GM19025 (cell line): ENCODE measurements around the gene FGD2.

Experiments used
- ATAC-seq: cut with Tn5 transposase; IDR thresholded peaks from one replicate; pipeline ENCODE4 v1.9.1; 2021; ENCODE audit warnings: mild to moderate bottlenecking, low read depth, moderate library complexity; ENCODE audit not compliant: unreplicated experiment

FGD2 gene

DNA sequence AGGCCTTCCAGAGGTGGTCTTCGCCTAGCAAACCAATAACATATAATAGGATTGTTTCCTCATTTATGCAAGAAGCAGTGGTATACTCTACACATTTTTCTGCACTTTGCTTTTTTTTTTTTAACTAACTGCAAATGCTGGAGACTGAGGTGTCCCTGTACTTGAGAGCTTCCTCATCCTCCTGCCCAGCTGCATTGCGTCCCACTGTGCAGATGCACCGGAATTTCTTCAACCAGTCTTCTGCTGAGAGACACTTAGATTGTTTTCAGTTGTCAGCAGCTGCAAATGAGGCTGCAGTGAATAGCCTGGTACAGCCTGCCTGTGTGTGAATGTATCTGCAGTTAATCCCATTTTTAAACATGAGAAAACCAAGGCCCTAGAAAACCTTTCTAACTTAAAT, 11.5 kb downstream of the FGD2 start:
- ATAC-seq: no peak

- no peak for ATAC-seq
These were observed 12.2 kb downstream of the FGD2 start for GRCh38 chr6:37017606-37018197.

GRCh38 chr6:37018198-37019064, 13.0 kb downstream of the FGD2 start:
- peak; percentile 92 for ATAC-seq

DNA sequence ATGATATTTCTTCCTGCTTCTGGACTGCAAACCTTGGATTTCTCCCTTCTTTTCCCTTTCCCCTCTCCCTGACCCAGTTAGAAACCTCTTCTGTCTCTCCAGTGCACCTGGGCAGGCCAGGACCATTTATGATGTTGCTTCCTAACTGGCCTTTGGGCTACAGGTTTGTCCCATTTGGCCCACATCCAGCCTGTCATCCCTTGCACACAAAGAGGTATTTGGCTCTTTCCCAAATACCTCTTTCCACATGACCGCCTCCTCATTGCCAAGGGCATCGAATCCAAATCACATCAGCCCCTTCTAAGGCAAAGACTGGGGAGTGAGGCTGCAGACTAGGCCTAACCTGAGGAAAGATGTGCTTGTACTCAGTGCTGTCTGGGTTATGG, 13.6 kb downstream of the FGD2 start:
- no peak for ATAC-seq

DNA sequence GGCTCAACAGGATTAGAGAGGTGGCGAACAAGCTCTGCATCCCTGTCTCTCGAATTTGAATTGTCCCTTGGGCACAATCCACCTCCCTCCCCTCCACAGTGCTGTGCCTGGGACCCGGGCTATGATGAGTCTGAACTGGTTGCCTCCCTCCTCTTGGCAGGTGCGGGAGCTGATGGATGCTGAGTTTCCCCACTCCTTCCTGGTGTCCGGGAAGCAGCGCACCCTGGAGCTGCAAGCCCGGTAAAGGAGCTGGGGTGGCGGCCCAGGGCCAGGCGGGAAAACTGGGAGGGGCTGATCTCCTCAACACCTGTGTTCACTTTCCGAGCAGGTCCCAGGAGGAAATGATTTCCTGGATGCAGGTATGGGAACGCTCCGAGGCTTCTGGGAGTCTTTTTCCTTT, 14.9 kb downstream of the FGD2 start:
- ATAC-seq: no peak

DNA sequence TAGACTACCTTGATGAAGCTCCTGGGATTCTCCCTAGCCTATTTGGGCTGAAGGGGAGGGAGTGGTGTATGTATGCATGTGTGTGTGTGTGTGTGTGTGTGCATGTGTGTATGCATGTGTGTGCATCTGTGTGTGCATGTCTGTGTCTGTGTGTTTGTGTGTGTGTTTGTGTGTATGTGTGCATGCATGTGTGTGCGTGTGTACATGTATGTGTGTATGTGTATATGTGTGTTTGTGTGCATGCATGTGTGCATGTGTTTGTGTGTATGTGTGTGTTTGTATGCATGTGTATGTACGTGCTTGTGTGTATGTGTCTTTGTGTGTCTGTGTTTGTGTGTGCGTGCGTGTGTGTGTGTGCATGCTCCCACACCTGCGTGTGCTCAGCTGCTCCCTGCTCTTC, 15.4 kb downstream of the FGD2 start:
- no peak for ATAC-seq

- ATAC-seq: no peak
These were observed 16.1 kb downstream of the FGD2 start for GRCh38 chr6:37021356-37022129.

- no peak for ATAC-seq
These were observed 16.8 kb downstream of the FGD2 start for GRCh38 chr6:37022135-37022863.

DNA sequence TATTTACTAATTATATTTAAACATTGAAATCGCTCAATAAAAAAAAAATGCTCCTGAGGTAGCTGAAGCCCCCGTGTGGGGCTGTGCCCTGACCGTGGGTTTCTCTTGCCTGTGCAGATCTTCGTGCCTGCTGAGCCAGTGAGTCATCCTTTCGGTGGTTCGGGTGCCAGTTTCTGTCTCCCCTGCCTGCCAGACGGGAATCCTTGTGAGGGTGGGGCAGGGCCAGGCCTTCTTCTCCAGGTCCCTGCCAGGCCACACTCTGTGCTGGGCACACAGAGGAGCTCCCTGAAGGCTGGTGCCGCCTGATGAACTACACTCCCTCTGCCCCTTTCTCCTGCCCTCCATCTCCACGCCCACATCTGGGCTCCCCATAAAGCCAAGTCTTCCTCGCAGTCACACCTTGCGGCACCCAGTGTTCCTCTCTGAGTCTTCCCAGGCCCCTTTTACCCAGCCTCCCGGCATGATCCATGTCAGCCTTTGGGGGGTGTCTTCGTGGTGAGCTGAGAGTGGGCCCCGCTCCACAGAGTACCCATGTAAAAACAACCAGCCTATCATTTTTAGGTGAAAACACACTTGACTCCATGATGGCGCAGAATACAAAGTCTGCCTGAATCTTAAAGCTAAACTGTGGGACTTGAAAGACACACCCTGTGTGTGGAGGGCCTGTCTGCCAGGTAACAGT, 19.3 kb downstream of the FGD2 start:
- ATAC-seq: no peak

DNA sequence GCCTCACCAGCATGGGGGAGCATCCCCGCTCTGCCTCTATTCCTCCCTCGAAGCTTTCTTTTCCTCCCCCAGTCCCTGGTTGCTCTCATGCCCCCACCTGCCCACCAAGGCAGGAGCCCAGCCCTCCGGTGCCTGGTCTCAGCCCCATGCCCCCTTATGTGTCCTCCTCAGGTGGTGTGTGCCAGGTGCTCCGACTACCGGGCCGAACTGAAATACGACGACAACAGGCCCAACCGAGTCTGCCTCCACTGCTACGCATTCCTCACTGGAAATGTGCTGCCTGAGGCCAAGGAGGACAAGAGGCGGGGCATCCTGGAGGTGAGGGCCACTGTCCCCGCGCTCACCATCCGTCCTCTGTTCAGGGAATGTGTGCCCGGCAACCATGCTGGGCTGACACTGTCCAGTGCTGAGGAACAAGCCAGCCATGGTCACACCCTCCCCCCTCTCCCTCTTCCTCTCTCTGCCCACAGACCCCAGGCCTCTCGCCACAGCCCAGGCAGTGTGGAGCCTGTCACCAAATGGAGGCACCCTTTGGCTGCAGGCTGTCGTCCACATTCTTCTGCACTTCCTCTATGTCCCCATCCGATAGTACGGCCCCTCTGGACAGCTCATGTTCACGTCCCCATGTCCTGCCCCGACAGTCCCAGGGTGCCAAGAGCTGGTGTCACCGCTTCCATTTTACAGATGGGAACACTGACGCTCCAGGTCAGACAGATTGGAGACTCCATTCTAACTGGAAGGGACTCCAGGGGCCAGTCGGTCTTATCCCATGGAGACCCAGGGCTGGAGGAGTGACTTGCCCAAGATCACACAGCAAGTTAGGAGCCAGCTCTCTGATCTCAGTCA, 20.4 kb downstream of the FGD2 start:
- no peak for ATAC-seq

DNA sequence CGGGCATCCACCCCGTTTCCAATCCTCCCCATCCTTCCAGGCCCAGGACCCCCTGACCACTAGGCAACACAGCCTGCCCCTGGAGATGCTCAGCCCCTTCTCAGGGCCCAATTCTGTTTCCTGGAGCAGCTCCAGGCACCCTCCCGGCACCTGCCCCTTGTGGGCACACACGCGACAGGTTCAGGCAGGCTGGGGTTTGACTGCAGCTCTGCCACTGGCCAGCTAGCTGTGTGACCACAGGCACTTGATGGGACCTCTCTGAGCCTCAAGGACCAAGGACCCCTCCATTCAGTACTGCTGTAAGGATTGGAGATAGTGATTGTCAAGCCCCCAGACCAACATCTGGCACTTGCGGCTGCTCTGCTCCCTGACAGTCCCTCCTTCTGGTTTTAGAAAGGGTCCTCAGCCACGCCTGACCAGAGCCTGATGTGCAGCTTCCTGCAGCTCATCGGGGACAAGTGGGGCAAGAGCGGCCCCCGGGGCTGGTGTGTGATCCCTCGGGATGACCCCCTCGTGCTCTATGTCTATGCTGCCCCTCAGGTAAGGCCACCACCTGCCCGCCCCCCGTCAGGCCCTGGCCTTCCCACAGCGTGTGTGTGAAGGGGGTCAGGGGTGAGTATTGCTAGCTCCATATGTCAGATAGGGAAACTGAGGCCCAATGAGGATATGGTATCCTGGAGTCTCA, 21.7 kb downstream of the FGD2 start:
- no peak for ATAC-seq

- ATAC-seq: no peak
These were observed 22.5 kb downstream of the FGD2 start for GRCh38 chr6:37027811-37028469.

GRCh38 chr6:37029249-37029971, 24.0 kb downstream of the FGD2 start:
- ATAC-seq: no peak

DNA sequence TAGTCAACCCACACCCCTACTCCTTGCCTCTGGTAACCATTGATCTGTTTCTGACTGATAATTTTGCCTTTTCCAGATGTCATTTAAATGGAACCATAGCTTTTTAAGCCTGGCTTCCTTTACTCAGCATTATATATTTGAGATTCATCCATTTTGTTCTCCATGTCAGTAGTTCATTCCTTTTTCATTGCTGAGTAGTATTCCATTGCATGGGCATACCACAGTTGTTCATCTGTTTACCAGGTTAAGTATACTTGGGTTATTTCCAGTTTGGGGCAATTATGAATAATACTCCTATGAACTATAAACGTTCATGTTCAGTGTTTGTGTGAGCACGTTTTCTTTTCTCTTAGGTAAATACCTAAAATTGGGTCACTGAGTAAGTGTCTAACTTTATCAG, 25.1 kb downstream of the FGD2 start:
- ATAC-seq: no peak

GRCh38 chr6:37032239-37032638, 26.8 kb downstream of the FGD2 start:
- ATAC-seq: no peak

GRCh38 chr6:37033255-37033654, 27.8 kb downstream of the FGD2 start:
- ATAC-seq: peak; percentile 46
